GM12891 (cell line): ENCODE measurements around the gene PTPRJ.

Source experiments
- PAX5 ChIP-seq: IDR thresholded peaks from 2 replicates; pipeline ENCODE4 v1.6.1; 2011; ENCODE audit warnings: low read length, moderate library complexity, mild to moderate bottlenecking; ENCODE audit not compliant: insufficient read depth, severe bottlenecking
- POLR2A ChIP-seq: IDR thresholded peaks from 2 replicates; pipeline ENCODE4 v1.6.1; 2011; ENCODE audit warnings: low read depth, low read length, control low read depth
- POLR2AphosphoS5 ChIP-seq: IDR thresholded peaks from 2 replicates; pipeline ENCODE4 v1.6.1; 2011; ENCODE audit warnings: low read depth, low read length, control low read depth
- POU2F2 ChIP-seq: IDR thresholded peaks from 2 replicates; pipeline ENCODE4 v1.6.1; 2011; ENCODE audit warnings: low read depth, mild to moderate bottlenecking, control low read depth, low read length, moderate library complexity
- SPI1 ChIP-seq: IDR thresholded peaks from 2 replicates; pipeline ENCODE4 v1.6.1; 2011; ENCODE audit warnings: low read depth, low read length, control low read depth
- TAF1 ChIP-seq: IDR thresholded peaks from 2 replicates; pipeline ENCODE4 v1.6.1; 2011; ENCODE audit warnings: low read depth, low read length, control low read depth

GRCh38 chr11:48107188-48107704 lies 126.9 kb downstream of the PTPRJ start:
- TF ChIP-seq POLR2AphosphoS5 (no peak), POLR2A (no peak), TAF1 (no peak), PAX5 (no peak), POU2F2 (0 out of 2 replicates have a peak, but pooled peaks have one; percentile 69), SPI1 (peak; percentile 99)
